GM23338 (cell line): ENCODE results near the gene TRIML2. TPM values are rescaled to one million over a fixed set of nuclear protein-coding genes. Genes with fewer than 3 reads are reported as not detected.

Experiments used
- ATAC-seq: fragments of 200-7000 bp; cut with Tn5 transposase; 3 replicates; pipeline ENCODE4 v1.9.1; 2020
- DNase-seq: peaks from one replicate; pipeline ENCODE4 v3.0.0-alpha.2; 2015; ENCODE audit warnings: low spot score
- H2AFZ ChIP-seq: fragments of 200-600 bp; sonication (generic); 2 replicates; pipeline ENCODE4 v1.8.0; 2016; ENCODE audit warnings: antibody characterized with exemption, mild to moderate bottlenecking, moderate library complexity
- H3F3A ChIP-seq: fragments of 200-600 bp; sonication (generic); replicated peaks from 2 replicates; pipeline ENCODE4 v1.8.0; 2017; ENCODE audit warnings: antibody characterized with exemption, mixed run types, low read depth
- H3K27ac ChIP-seq: fragments of 200-600 bp; sonication (generic); 2 replicates; pipeline ENCODE4 v1.6.1; 2016; ENCODE audit warnings: low read depth
- H3K27me3 ChIP-seq: fragments of 200-600 bp; sonication (generic); 2 replicates; pipeline ENCODE4 v1.8.0; 2016; ENCODE audit warnings: mild to moderate bottlenecking, mixed run types, moderate library complexity; ENCODE audit not compliant: insufficient read depth
- H3K36me3 ChIP-seq: fragments of 200-600 bp; sonication (generic); 2 replicates; pipeline ENCODE4 v1.8.0; 2016; ENCODE audit warnings: mild to moderate bottlenecking; ENCODE audit not compliant: insufficient read depth
- H3K4me1 ChIP-seq: fragments of 200-600 bp; sonication (generic); 2 replicates; pipeline ENCODE4 v1.8.0; 2016; ENCODE audit warnings: mild to moderate bottlenecking, moderate library complexity; ENCODE audit not compliant: insufficient read depth
- H3K4me2 ChIP-seq: fragments of 200-600 bp; sonication (generic); 2 replicates; pipeline ENCODE4 v1.7.1; 2017; ENCODE audit warnings: mixed run types
- H3K4me3 ChIP-seq: fragments of 200-600 bp; sonication (generic); 2 replicates; pipeline ENCODE4 v1.6.1; 2016; ENCODE audit warnings: mixed run types
- H3K79me2 ChIP-seq: fragments of 200-600 bp; sonication (generic); replicated peaks from 2 replicates; pipeline ENCODE4 v1.8.0; 2017; ENCODE audit warnings: mild to moderate bottlenecking; ENCODE audit not compliant: insufficient read depth
- H3K9me2 ChIP-seq: fragments of 200-600 bp; sonication (generic); 2 replicates; pipeline ENCODE4 v1.8.0; 2017; ENCODE audit not compliant: insufficient read depth
- H4K20me1 ChIP-seq: fragments of 200-600 bp; sonication (generic); replicated peaks from 2 replicates; pipeline ENCODE4 v1.8.0; 2017; ENCODE audit warnings: mild to moderate bottlenecking; ENCODE audit not compliant: insufficient read depth
- H3K27ac Mint-ChIP-seq: 2 replicates; pipeline ENCODE4 v1.8.0; 2020; ENCODE audit warnings: inconsistent platforms, mild to moderate bottlenecking, moderate library complexity, mixed read lengths
- H3K27me3 Mint-ChIP-seq: 3 replicates; pipeline ENCODE4 v1.8.0; 2022; ENCODE audit warnings: low read depth, mild to moderate bottlenecking, moderate library complexity, mixed read lengths, inconsistent platforms; ENCODE audit not compliant: insufficient read depth, poor library complexity
- H3K36me3 Mint-ChIP-seq: 3 replicates; pipeline ENCODE4 v1.8.0; 2021; ENCODE audit warnings: low read depth, mild to moderate bottlenecking, inconsistent platforms, moderate library complexity, mixed read lengths
- H3K4me1 Mint-ChIP-seq: 3 replicates; pipeline ENCODE4 v1.8.0; 2020; ENCODE audit warnings: mild to moderate bottlenecking, inconsistent platforms, mixed read lengths
- H3K4me3 Mint-ChIP-seq: 3 replicates; pipeline ENCODE4 v1.8.0; 2021; ENCODE audit warnings: moderate library complexity, mild to moderate bottlenecking, inconsistent platforms, mixed read lengths
- H3K9me3 Mint-ChIP-seq: 3 replicates; pipeline ENCODE4 v1.8.0; 2020; ENCODE audit warnings: moderate library complexity, mild to moderate bottlenecking, inconsistent platforms, mixed read lengths
- CREB1 ChIP-seq: fragments of 250-450 bp; sonication (Bioruptor Pico); IDR thresholded peaks from 2 replicates; pipeline ENCODE4 v1.5.0; 2020; ENCODE audit warnings: low read depth, mild to moderate bottlenecking, moderate library complexity
- EZH2 ChIP-seq: fragments of 200-600 bp; sonication (generic); IDR thresholded peaks from one replicate; pipeline ENCODE4 v1.8.0; 2017; ENCODE audit warnings: antibody characterized with exemption, mild to moderate bottlenecking, low read depth; ENCODE audit not compliant: unreplicated experiment
- EZH2phosphoT487 ChIP-seq: fragments of 200-600 bp; sonication (generic); IDR thresholded peaks from one replicate; pipeline ENCODE4 v1.8.1; 2018; ENCODE audit warnings: antibody characterized with exemption; ENCODE audit not compliant: unreplicated experiment
- JUNB ChIP-seq: IDR thresholded peaks from one replicate; pipeline ENCODE4 v1.6.1; 2016; ENCODE audit warnings: antibody characterized with exemption; ENCODE audit not compliant: unreplicated experiment
- NANOG ChIP-seq: IDR thresholded peaks from 2 replicates; pipeline ENCODE4 v1.6.1; 2016; ENCODE audit warnings: antibody characterized with exemption, borderline replicate concordance
- POLR2AphosphoS5 ChIP-seq: IDR thresholded peaks from 2 replicates; pipeline ENCODE4 v1.6.1; 2016; ENCODE audit warnings: antibody characterized with exemption, low read depth
- ZNF114 ChIP-seq: fragments of 250-450 bp; sonication (Bioruptor Pico); IDR thresholded peaks from 2 replicates; pipeline ENCODE4 v1.5.0; 2020; ENCODE audit warnings: mild to moderate bottlenecking, moderate library complexity
- ZNF331 ChIP-seq: fragments of 250-450 bp; sonication (Bioruptor Pico); IDR thresholded peaks from 2 replicates; pipeline ENCODE4 v1.5.0; 2020; ENCODE audit warnings: low read depth, mild to moderate bottlenecking, moderate library complexity
- polyA plus RNA-seq: library from polyadenylated mRNA; unstranded; fragments of >200 nt; fragmentation: Nextera tagmentation; extraction: Ambion mirVana; gene quantifications from 2 replicates; pipeline ENCODE4 v1.2.1, GENCODE V29; 2016
- total RNA-seq: library from RNA; depleted of rRNA; stranded (reverse); fragments of >200 nt; shearing (Covaris generic); gene quantifications from 2 replicates; pipeline ENCODE4 v1.2.3, GENCODE V29; 2014
- TF ChIP-seq, protein P1 (sequence below): IDR thresholded peaks from 2 replicates; pipeline ENCODE4 v1.6.1; 2016; ENCODE audit warnings: antibody characterized with exemption
- TF ChIP-seq, protein P2 (sequence below), 2 experiments: fragments of 200-600 bp in 1 of 2; sonication (generic) in 1 of 2; conservative IDR thresholded peaks; 2 replicates each; pipeline versions ENCODE4 v1.5.1 to v1.6.1; 2016 to 2017; ENCODE audit warnings: antibody characterized with exemption in 2 of 2, low read depth in 2 of 2, mild to moderate bottlenecking in 2 of 2, moderate library complexity in 1 of 2
- TF ChIP-seq, protein P3 (sequence below): fragments of 250-450 bp; sonication (Bioruptor Pico); IDR thresholded peaks from 2 replicates; pipeline ENCODE4 v1.5.0; 2020; ENCODE audit warnings: mild to moderate bottlenecking, moderate library complexity

The TRIML2 gene
- total and polyA plus RNA-seq, 2 experiments from 2014 or later, result 57.8 to 77.9 TPM

- ATAC-seq (no peak), DNase-seq (no peak)
- Histone ChIP-seq H3K4me2 (peak overlapping the region; percentile 72), H3K27me3 (no peaks in the 10 kb centered on the region), H3K4me1 (peaks cover 21% of the 10 kb centered on the region), H3F3A (no peaks in the 10 kb centered on the region; the same call in 1 of the 2 replicates), H4K20me1 (no peaks in the 10 kb centered on the region), H2AFZ (no peak overlapping the region), H3K27ac (peak overlapping the region; percentile 99), H3K79me2 (peaks cover 17% of the 10 kb centered on the region), H3K36me3 (peaks cover 2% of the 10 kb centered on the region; the same call in 1 of the 2 replicates), H3K4me3 (no peak overlapping the region), H3K9me2 (no peaks in the 10 kb centered on the region)
- peaks cover 28% of the 10 kb centered on the region for H3K36me3 Mint-ChIP-seq
- peaks cover 9% of the 10 kb centered on the region; the same call in 2 of the 3 replicates for H3K9me3 Mint-ChIP-seq
- TF ChIP-seq CREB1 (CRISPR knock-in tag) (no peak), POLR2AphosphoS5 (no peak), EZH2phosphoT487 (no peak), EZH2 (no peak), ZNF331 (CRISPR knock-in tag) (no peak), JUNB (no peak)
- TF ChIP-seq, protein P1, sequence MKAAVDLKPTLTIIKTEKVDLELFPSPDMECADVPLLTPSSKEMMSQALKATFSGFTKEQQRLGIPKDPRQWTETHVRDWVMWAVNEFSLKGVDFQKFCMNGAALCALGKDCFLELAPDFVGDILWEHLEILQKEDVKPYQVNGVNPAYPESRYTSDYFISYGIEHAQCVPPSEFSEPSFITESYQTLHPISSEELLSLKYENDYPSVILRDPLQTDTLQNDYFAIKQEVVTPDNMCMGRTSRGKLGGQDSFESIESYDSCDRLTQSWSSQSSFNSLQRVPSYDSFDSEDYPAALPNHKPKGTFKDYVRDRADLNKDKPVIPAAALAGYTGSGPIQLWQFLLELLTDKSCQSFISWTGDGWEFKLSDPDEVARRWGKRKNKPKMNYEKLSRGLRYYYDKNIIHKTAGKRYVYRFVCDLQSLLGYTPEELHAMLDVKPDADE, result no peak
- TF ChIP-seq, protein P2, sequence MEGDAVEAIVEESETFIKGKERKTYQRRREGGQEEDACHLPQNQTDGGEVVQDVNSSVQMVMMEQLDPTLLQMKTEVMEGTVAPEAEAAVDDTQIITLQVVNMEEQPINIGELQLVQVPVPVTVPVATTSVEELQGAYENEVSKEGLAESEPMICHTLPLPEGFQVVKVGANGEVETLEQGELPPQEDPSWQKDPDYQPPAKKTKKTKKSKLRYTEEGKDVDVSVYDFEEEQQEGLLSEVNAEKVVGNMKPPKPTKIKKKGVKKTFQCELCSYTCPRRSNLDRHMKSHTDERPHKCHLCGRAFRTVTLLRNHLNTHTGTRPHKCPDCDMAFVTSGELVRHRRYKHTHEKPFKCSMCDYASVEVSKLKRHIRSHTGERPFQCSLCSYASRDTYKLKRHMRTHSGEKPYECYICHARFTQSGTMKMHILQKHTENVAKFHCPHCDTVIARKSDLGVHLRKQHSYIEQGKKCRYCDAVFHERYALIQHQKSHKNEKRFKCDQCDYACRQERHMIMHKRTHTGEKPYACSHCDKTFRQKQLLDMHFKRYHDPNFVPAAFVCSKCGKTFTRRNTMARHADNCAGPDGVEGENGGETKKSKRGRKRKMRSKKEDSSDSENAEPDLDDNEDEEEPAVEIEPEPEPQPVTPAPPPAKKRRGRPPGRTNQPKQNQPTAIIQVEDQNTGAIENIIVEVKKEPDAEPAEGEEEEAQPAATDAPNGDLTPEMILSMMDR (conservative IDR thresholded peaks at IDR 0.05; ENCODE audit: low read depth in 2 of 2), result no peak
- H3K27ac Mint-ChIP-seq, result peak overlapping the region; percentile 97
- peak overlapping the region; percentile 75; the same call in 2 of the 3 replicates for H3K4me3 Mint-ChIP-seq
- H3K4me1 Mint-ChIP-seq, result peaks cover 44% of the 10 kb centered on the region
- peaks cover 4% of the 10 kb centered on the region for H3K27me3 Mint-ChIP-seq
These were observed 633 bp upstream of the TRIML2 start for GRCh38 chr4:188110036-188110435.

GRCh38 chr4:188107931-188108843 lies 1.2 kb downstream of the TRIML2 start:
- Mint-ChIP-seq H3K36me3 (peaks cover 47% of the 10 kb centered on the region), H3K27me3 (peaks cover 4% of the 10 kb centered on the region), H3K9me3 (peaks cover 10% of the 10 kb centered on the region; the same call in 2 of the 3 replicates), H3K27ac (peak overlapping the region; percentile 97), H3K4me3 (peak overlapping the region; percentile 75), H3K4me1 (peaks cover 49% of the 10 kb centered on the region)
- peaks cover 21% of the 10 kb centered on the region for H3K4me1 ChIP-seq
- H4K20me1 ChIP-seq, result no peaks in the 10 kb centered on the region
- H2AFZ ChIP-seq, result no peak overlapping the region
- H3K4me3 ChIP-seq, result peak overlapping the region; percentile 52
- H3K36me3 ChIP-seq, result peaks cover 20% of the 10 kb centered on the region; the same call in 1 of the 2 replicates
- peak; percentile 89 for DNase-seq
- H3K27ac ChIP-seq, result peak overlapping the region; percentile 99
- peak overlapping the region; percentile 72 for H3K4me2 ChIP-seq
- no peaks in the 10 kb centered on the region for H3K9me2 ChIP-seq
- peaks cover 28% of the 10 kb centered on the region for H3K79me2 ChIP-seq
- H3K27me3 ChIP-seq, result no peaks in the 10 kb centered on the region
- ATAC-seq, result peak; percentile 89
- no peaks in the 10 kb centered on the region; the same call in 1 of the 2 replicates for H3F3A ChIP-seq
- TF ChIP-seq ZNF114 (CRISPR knock-in tag) (peak; percentile 97), ZNF331 (CRISPR knock-in tag) (no peak; the same call in 1 of the 2 replicates), POLR2AphosphoS5 (peak; percentile 64), JUNB (no peak), EZH2 (no peak), NANOG (peak; percentile 94)
- TF ChIP-seq, protein P3, sequence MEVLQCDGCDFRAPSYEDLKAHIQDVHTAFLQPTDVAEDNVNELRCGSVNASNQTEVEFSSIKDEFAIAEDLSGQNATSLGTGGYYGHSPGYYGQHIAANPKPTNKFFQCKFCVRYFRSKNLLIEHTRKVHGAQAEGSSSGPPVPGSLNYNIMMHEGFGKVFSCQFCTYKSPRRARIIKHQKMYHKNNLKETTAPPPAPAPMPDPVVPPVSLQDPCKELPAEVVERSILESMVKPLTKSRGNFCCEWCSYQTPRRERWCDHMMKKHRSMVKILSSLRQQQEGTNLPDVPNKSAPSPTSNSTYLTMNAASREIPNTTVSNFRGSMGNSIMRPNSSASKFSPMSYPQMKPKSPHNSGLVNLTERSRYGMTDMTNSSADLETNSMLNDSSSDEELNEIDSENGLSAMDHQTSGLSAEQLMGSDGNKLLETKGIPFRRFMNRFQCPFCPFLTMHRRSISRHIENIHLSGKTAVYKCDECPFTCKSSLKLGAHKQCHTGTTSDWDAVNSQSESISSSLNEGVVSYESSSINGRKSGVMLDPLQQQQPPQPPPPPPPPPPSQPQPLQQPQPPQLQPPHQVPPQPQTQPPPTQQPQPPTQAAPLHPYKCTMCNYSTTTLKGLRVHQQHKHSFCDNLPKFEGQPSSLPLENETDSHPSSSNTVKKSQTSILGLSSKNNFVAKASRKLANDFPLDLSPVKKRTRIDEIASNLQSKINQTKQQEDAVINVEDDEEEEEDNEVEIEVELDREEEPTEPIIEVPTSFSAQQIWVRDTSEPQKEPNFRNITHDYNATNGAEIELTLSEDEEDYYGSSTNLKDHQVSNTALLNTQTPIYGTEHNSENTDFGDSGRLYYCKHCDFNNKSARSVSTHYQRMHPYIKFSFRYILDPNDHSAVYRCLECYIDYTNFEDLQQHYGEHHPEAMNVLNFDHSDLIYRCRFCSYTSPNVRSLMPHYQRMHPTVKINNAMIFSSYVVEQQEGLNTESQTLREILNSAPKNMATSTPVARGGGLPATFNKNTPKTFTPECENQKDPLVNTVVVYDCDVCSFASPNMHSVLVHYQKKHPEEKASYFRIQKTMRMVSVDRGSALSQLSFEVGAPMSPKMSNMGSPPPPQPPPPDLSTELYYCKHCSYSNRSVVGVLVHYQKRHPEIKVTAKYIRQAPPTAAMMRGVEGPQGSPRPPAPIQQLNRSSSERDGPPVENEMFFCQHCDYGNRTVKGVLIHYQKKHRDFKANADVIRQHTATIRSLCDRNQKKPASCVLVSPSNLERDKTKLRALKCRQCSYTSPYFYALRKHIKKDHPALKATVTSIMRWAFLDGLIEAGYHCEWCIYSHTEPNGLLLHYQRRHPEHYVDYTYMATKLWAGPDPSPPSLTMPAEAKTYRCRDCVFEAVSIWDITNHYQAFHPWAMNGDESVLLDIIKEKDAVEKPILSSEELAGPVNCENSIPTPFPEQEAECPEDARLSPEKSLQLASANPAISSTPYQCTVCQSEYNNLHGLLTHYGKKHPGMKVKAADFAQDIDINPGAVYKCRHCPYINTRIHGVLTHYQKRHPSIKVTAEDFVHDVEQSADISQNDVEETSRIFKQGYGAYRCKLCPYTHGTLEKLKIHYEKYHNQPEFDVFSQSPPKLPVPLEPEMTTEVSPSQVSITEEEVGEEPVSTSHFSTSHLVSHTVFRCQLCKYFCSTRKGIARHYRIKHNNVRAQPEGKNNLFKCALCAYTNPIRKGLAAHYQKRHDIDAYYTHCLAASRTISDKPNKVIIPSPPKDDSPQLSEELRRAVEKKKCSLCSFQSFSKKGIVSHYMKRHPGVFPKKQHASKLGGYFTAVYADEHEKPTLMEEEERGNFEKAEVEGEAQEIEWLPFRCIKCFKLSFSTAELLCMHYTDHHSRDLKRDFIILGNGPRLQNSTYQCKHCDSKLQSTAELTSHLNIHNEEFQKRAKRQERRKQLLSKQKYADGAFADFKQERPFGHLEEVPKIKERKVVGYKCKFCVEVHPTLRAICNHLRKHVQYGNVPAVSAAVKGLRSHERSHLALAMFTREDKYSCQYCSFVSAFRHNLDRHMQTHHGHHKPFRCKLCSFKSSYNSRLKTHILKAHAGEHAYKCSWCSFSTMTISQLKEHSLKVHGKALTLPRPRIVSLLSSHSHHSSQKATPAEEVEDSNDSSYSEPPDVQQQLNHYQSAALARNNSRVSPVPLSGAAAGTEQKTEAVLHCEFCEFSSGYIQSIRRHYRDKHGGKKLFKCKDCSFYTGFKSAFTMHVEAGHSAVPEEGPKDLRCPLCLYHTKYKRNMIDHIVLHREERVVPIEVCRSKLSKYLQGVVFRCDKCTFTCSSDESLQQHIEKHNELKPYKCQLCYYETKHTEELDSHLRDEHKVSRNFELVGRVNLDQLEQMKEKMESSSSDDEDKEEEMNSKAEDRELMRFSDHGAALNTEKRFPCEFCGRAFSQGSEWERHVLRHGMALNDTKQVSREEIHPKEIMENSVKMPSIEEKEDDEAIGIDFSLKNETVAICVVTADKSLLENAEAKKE (CRISPR knock-in tag), result peak; percentile 100
